Heart right ventricle (tissue), 16 donors: ENCODE results near the gene CBX3. TPM values are rescaled to one million over a fixed set of nuclear protein-coding genes. Genes with fewer than 3 reads are reported as not detected.
"Not testable (repeated sequence)": the region's sequence is repeated elsewhere in the genome, so short reads cannot be mapped to it uniquely, and the experiment has no call there.

ENCODE experiments used
- ATAC-seq, 8 donors: fragments of 200-7000 bp; cut with Tn5 transposase; one replicate each; pipeline ENCODE4 v1.9.1; 2020; ENCODE audit warnings: mild to moderate bottlenecking in 8 of 8, moderate library complexity in 8 of 8, moderate number of reproducible peaks in 1 of 8
- DNase-seq, 2 donors: peaks; one replicate each; pipeline ENCODE4 v3.0.0-alpha.2; 2020
- H3K27ac ChIP-seq, 10 donors: fragments of 200-600 bp; sonication (generic) in 2 of 10; one replicate each; pipeline versions ENCODE4 v1.5.0 to v1.8.0; 2020 to 2022; ENCODE audit warnings: mild to moderate bottlenecking in 3 of 10
- H3K27me3 ChIP-seq, 7 donors: fragments of 200-600 bp; one replicate each; pipeline ENCODE4 v1.8.0; 2021 to 2022; ENCODE audit warnings: mild to moderate bottlenecking in 2 of 7
- H3K36me3 ChIP-seq, 9 donors: fragments of 200-600 bp; sonication (generic) in 1 of 9; one replicate each; pipeline versions ENCODE4 v1.5.0 to v1.8.0; 2020 to 2022; ENCODE audit warnings: mild to moderate bottlenecking in 2 of 9
- H3K4me1 ChIP-seq, 9 donors: fragments of 200-600 bp; sonication (generic) in 1 of 9; one replicate each; pipeline versions ENCODE4 v1.5.0 to v1.8.0; 2020 to 2022; ENCODE audit warnings: mild to moderate bottlenecking in 4 of 9
- H3K4me3 ChIP-seq, 10 donors: fragments of 200-600 bp; sonication (generic) in 2 of 10; one replicate each; pipeline versions ENCODE4 v1.5.0 to v1.8.0; 2020 to 2022; ENCODE audit warnings: mild to moderate bottlenecking in 7 of 10, moderate library complexity in 2 of 10
- H3K9me3 ChIP-seq, 11 donors: fragments of 200-600 bp in 10 of 11; sonication (generic) in 2 of 11; one replicate each; pipeline versions ENCODE4 v1.5.0 to v1.8.0; 2013 to 2022; ENCODE audit warnings: mild to moderate bottlenecking in 2 of 11, control low read depth in 1 of 11, moderate library complexity in 1 of 11
- CTCF ChIP-seq, 9 donors: fragments of 200-600 bp; sonication (generic) in 2 of 9; IDR thresholded peaks; one replicate each; pipeline versions ENCODE4 v1.5.0 to v1.8.0; 2021 to 2022; ENCODE audit warnings: antibody characterized with exemption in 9 of 9, mild to moderate bottlenecking in 5 of 9, moderate library complexity in 1 of 9
- WGBS, 2 donors: extraction: QIAGEN DNeasy Blood & Tissue Kit; methylation state at CpG; one replicate each; pipeline ENCODE4 v1.1.7; 2013; ENCODE audit warnings: inconsistent platforms in 1 of 2; 5-methylcytosine and 5-hydroxymethylcytosine counted together
- intact Hi-C, 10 donors: fragments of 100-400 bp; cut with DNase I; formaldehyde crosslinking; loops; one replicate each; pipeline versions ENCODE4 v1.11.1 to v1.14.2; 2022
- polyA plus RNA-seq, 2 donors: library from polyadenylated mRNA; stranded (reverse); fragments of 200-250 nt; gene quantifications; one replicate each; pipeline ENCODE4 v1.2.3, GENCODE V29; 2013
- total RNA-seq, 10 donors: library from RNA; stranded (reverse); fragmentation: NEBNext Ultra II Directional in 3 of 10; extraction: Animal tissue kit (Norgen Biotek cat#: 25700) in 3 of 10; gene quantifications; one replicate each; pipeline versions ENCODE4 v1.2.1 to v1.2.4, GENCODE V29; 2021 to 2023
- donor health status: Arrhythmogenic right ventricular cardiomyopathy.
- donor health status: ischemic (EF 13 %, LVEDD 7.1; RV severe dilation, severe dysfunction).
- donor health status: healthy with polysubstance abuse.
- donor health status: DM: no; HTN: yes; CAD: no.
- donor health status: DM: no; HTN: no; CAD: no.
- donor health status: ischemic (EF 25% LVEDD 6.9; RV normal size, moderate dysfunction).
- donor health status: ischemic (EF 25% LVEDD 5.7; RV mildly dilated, moderate dysfunction).
- donor health status: healthy.
- donor health status: DM: yes; HTN: yes; CAD: no.
- donor health status: Ischemic cardiomyopathy.
- donor health status: ischemic (EF 35%, LVEDD 5.7; RV mildly dilated, moderate dysfunction).
- donor health status: nonischemic (EF 11% LVEDD 7.7; RV severe dilation, severe dysfunction).
- donor health status: DM: yes; HTN: yes; CAD: no.
- donor health status: PGD.
- donor health status: ischemic (EF 29% LVEDD 5.4; RV normal size, mild dysfunction).
- donor health status: nonischemic (EF 23%, LVEDD 6.1; RV moderate dilation, normal function).

CBX3 gene
- total and polyA plus RNA-seq, 12 donors, result 49.0 to 72.6 (median 58.6) TPM

GRCh38 chr7:26162431-26162830 lies 39.1 kb upstream of the CBX3 start:
- intact Hi-C loops, result no loop called here
- Histone ChIP-seq H3K4me3 (no peak overlapping the region), H3K9me3 (peaks cover 0 to 12% (median 0%) of the 10 kb centered on the region in 11 donors), H3K36me3 (no peaks in the 10 kb centered on the region), H3K4me1 (peaks cover 0 to 14% (median 0%) of the 10 kb centered on the region in 9 donors), H3K27ac (no peak overlapping the region), H3K27me3 (peaks cover 0 to 15% (median 0%) of the 10 kb centered on the region in 7 donors)
- TF ChIP-seq CTCF (IDR thresholded peaks at IDR 0.05), result no peak
- WGBS, 2 donors, result 85 to 90% methylated on average over 2 of the region's 2 CpGs
- no peak for DNase-seq
- ATAC-seq, result no peak

- intact Hi-C loops, H3K4me3 ChIP-seq, H3K36me3 ChIP-seq, DNase-seq, ATAC-seq, H3K27ac ChIP-seq, H3K4me1 ChIP-seq: not testable (repeated sequence)
- H3K27me3 ChIP-seq, result peaks cover 0 to 12% (median 0%) of the 10 kb centered on the region in 7 donors
- peaks cover 0 to 12% (median 0%) of the 10 kb centered on the region in 11 donors for H3K9me3 ChIP-seq
- WGBS, 2 donors, result 63 to 87% methylated on average over 1 of the region's 1 CpG
These were observed 37.7 kb upstream of the CBX3 start for GRCh38 chr7:26163804-26164203.

- no peak for TF ChIP-seq CTCF (IDR thresholded peaks at IDR 0.05)
- intact Hi-C loops, result no loop called here
- WGBS, 2 donors, result 63 to 70% methylated on average over 9 of the region's 9 CpGs
- H3K9me3 ChIP-seq, result peaks cover 0 to 12% (median 0%) of the 10 kb centered on the region in 11 donors
- peaks cover 0 to 2% (median 0%) of the 10 kb centered on the region in 7 donors for H3K27me3 ChIP-seq
- peaks cover 0 to 5% (median 0%) of the 10 kb centered on the region in 9 donors for H3K4me1 ChIP-seq
- H3K36me3 ChIP-seq, result peaks cover 0 to 15% (median 0%) of the 10 kb centered on the region in 9 donors
- no peak overlapping the region for H3K27ac ChIP-seq
- ATAC-seq (peak in 1 of 8 donors; percentile 17), DNase-seq (no peak)
- H3K4me3 ChIP-seq, result no peak overlapping the region
These were observed 35.4 kb upstream of the CBX3 start for GRCh38 chr7:26165950-26166683.

- Histone ChIP-seq H3K9me3 (peaks cover 0 to 12% (median 0%) of the 10 kb centered on the region in 11 donors), H3K27ac (no peak overlapping the region), H3K4me1 (peaks cover 0 to 5% (median 0%) of the 10 kb centered on the region in 9 donors), H3K27me3 (no peaks in the 10 kb centered on the region), H3K4me3 (no peak overlapping the region), H3K36me3 (peaks cover 0 to 17% (median 0%) of the 10 kb centered on the region in 9 donors)
- intact Hi-C loops, result no loop called here
- ATAC-seq (no peak), DNase-seq (no peak)
- TF ChIP-seq CTCF (IDR thresholded peaks at IDR 0.05), result no peak
- 84 to 85% methylated on average over 5 of the region's 5 CpGs for WGBS, 2 donors
These were observed 34.8 kb upstream of the CBX3 start for GRCh38 chr7:26166684-26167266.
